Non-pigmented ciliary epithelial cell (primary cell): ENCODE measurements around the gene CADM2.

Source experiments
- DNase-seq: peaks from one replicate; pipeline ENCODE4 v3.0.0-alpha.2; 2010; ENCODE audit warnings: low read depth

The CADM2 gene

GRCh38 chr3:85571835-85572234 is 613.0 kb downstream of the CADM2 start:
- no peak for DNase-seq

GRCh38 chr3:85572426-85572825 is 613.6 kb downstream of the CADM2 start:
- peak; percentile 10 for DNase-seq

- DNase-seq = no peak
These were observed 614.2 kb downstream of the CADM2 start for GRCh38 chr3:85572978-85573377.

- peak; percentile 13 for DNase-seq
These were observed 615.4 kb downstream of the CADM2 start for GRCh38 chr3:85574006-85574705.

GRCh38 chr3:85576091-85576690 is 617.4 kb downstream of the CADM2 start:
- peak; percentile 30 for DNase-seq

- DNase-seq = no peak
These were observed 618.0 kb downstream of the CADM2 start for GRCh38 chr3:85576697-85577200.

GRCh38 chr3:85584779-85585356 is 626.1 kb downstream of the CADM2 start:
- DNase-seq = no peak

GRCh38 chr3:85586018-85586417 is 627.2 kb downstream of the CADM2 start:
- DNase-seq = no peak

GRCh38 chr3:85589145-85589544 is 630.4 kb downstream of the CADM2 start:
- DNase-seq = peak; percentile 85

GRCh38 chr3:85591451-85591850 is 632.7 kb downstream of the CADM2 start:
- DNase-seq = no peak

GRCh38 chr3:85592256-85592655 is 633.5 kb downstream of the CADM2 start:
- no peak for DNase-seq

- no peak for DNase-seq
These were observed 635.9 kb downstream of the CADM2 start for GRCh38 chr3:85594676-85595075.

GRCh38 chr3:85603378-85603777 is 644.6 kb downstream of the CADM2 start:
- no peak for DNase-seq

GRCh38 chr3:85604641-85605040 is 645.9 kb downstream of the CADM2 start:
- no peak for DNase-seq

- DNase-seq = no peak
These were observed 646.3 kb downstream of the CADM2 start for GRCh38 chr3:85605066-85605465.

- no peak for DNase-seq
These were observed 667.9 kb downstream of the CADM2 start for GRCh38 chr3:85626662-85627061.

- DNase-seq = no peak
These were observed 669.1 kb downstream of the CADM2 start for GRCh38 chr3:85627932-85628331.

GRCh38 chr3:85631070-85631469 is 672.3 kb downstream of the CADM2 start:
- no peak for DNase-seq

GRCh38 chr3:85632921-85633320 is 674.1 kb downstream of the CADM2 start:
- DNase-seq = no peak

GRCh38 chr3:85652360-85652759 is 693.6 kb downstream of the CADM2 start:
- DNase-seq = no peak

- DNase-seq = no peak
These were observed 701.7 kb downstream of the CADM2 start for GRCh38 chr3:85660451-85660850.

- no peak for DNase-seq
These were observed 703.7 kb downstream of the CADM2 start for GRCh38 chr3:85662462-85662861.

- DNase-seq = no peak
These were observed 709.0 kb downstream of the CADM2 start for GRCh38 chr3:85667744-85668143.
